GM12878 (cell line): Measurements from ENCODE around the gene ADAMTS13. TPM values are rescaled to one million over a fixed set of nuclear protein-coding genes. Genes with fewer than 3 reads are reported as not detected.

Experiments
- ATAC-seq: fragments of 200-7000 bp; cut with Tn5 transposase; 3 replicates; pipeline ENCODE4 v1.9.1; 2020; ENCODE audit warnings: mild to moderate bottlenecking, moderate library complexity
- BruUV-seq: library from RNA; stranded (reverse); fragments of 400-500 nt; replicated peaks from 2 replicates; lab custom pipeline; 2021; lab: Mats Ljungman, UMichigan
- CTCF ChIA-PET: fragments of 300-600 bp; sonication (Branson Sonifier 250); formaldehyde crosslinking; extraction: SDS; loops from one replicate; lab custom pipeline; 2021; ENCODE audit warnings: inconsistent platforms; lab: Yijun Ruan, JAX
- POLR2A ChIA-PET: fragments of 350-600 bp; formaldehyde crosslinking; extraction: SDS; loops from one replicate; lab custom pipeline; 2021; ENCODE audit warnings: inconsistent platforms; lab: Charles Lee
- RAD21 ChIA-PET: fragments of 300-600 bp; sonication (Branson Sonifier 250); formaldehyde crosslinking; loops from one replicate; lab custom pipeline; 2023; ENCODE audit warnings: antibody characterized with exemption; ENCODE audit not compliant: unreplicated experiment; lab: Charles Lee
- SMC1A ChIA-PET: fragments of 300-600 bp; sonication (Branson Sonifier 250); formaldehyde crosslinking; loops from one replicate; lab custom pipeline; 2023; ENCODE audit not compliant: unreplicated experiment, uncharacterized antibody; lab: Charles Lee
- DNase-seq: peaks from one replicate; pipeline ENCODE4 v3.0.0-alpha.2; 2011; ENCODE audit warnings: low read depth, low spot score
- FAIRE-seq: peaks from 3 replicates; lab custom pipeline; 2011; peaks lifted over from hg19 to GRCh38; lab: Jason Lieb, UNC
- H2AFZ ChIP-seq: 2 replicates; pipeline ENCODE4 v1.6.0; 2011; ENCODE audit warnings: low read depth, low read length, control low read depth; ENCODE audit not compliant: control insufficient read depth
- H3K27ac ChIP-seq: 2 replicates; pipeline ENCODE4 v1.5.1; 2011; ENCODE audit warnings: control low read depth; ENCODE audit not compliant: control insufficient read depth, insufficient read depth
- H3K27me3 ChIP-seq, 2 experiments: replicated peaks in 1 of 2; 2 replicates each; pipeline versions ENCODE4 v1.6.0 to v1.6.1; 2011; ENCODE audit warnings: low read length in 1 of 2; ENCODE audit not compliant: control insufficient read depth in 2 of 2, insufficient read depth in 2 of 2
- H3K36me3 ChIP-seq, 2 experiments: 2 replicates each; pipeline ENCODE4 v1.5.1; 2011; ENCODE audit warnings: low read length in 1 of 2; ENCODE audit not compliant: control insufficient read depth in 2 of 2, insufficient read depth in 2 of 2
- H3K4me1 ChIP-seq: 2 replicates; pipeline ENCODE4 v1.6.1; 2011; ENCODE audit warnings: mild to moderate bottlenecking, low read length, moderate library complexity, mixed read lengths; ENCODE audit not compliant: control insufficient read depth, insufficient read depth
- H3K4me2 ChIP-seq: 2 replicates; pipeline ENCODE4 v1.6.0; 2011; ENCODE audit warnings: control low read depth; ENCODE audit not compliant: control insufficient read depth, insufficient read depth
- H3K4me3 ChIP-seq: fragments of 200-600 bp; sonication (generic); 2 replicates; pipeline ENCODE4 v1.5.1; 2016
- H3K79me2 ChIP-seq: 2 replicates; pipeline ENCODE4 v1.6.0; 2011; ENCODE audit warnings: low read length; ENCODE audit not compliant: control insufficient read depth, insufficient read depth
- H3K9ac ChIP-seq: 2 replicates; pipeline ENCODE4 v1.8.0; 2011; ENCODE audit warnings: low read length, control low read depth, mixed read lengths; ENCODE audit not compliant: control insufficient read depth, insufficient read depth
- H3K9me3 ChIP-seq: replicated peaks from 3 replicates; pipeline ENCODE4 v1.5.1; 2011; ENCODE audit warnings: mild to moderate bottlenecking, low read length; ENCODE audit not compliant: control insufficient read depth, insufficient read depth
- H4K20me1 ChIP-seq: 2 replicates; pipeline ENCODE4 v1.6.0; 2011; ENCODE audit not compliant: control insufficient read depth, insufficient read depth
- BCL3 ChIP-seq: IDR thresholded peaks from 2 replicates; pipeline ENCODE4 v1.6.1; 2011; ENCODE audit warnings: borderline replicate concordance, low read depth, mild to moderate bottlenecking, moderate library complexity, low read length; ENCODE audit not compliant: insufficient read depth, poor library complexity, severe bottlenecking
- CTCF ChIP-seq, 3 experiments: IDR thresholded peaks in 2 of 3; conservative IDR thresholded peaks in 1 of 3; 2 replicates each; pipeline ENCODE4 v1.5.1; 2011; ENCODE audit warnings: low read depth in 3 of 3, low read length in 3 of 3, mild to moderate bottlenecking in 3 of 3, control low read depth in 2 of 3, moderate library complexity in 2 of 3, inconsistent platforms in 1 of 3, mixed read lengths in 1 of 3; ENCODE audit not compliant: control insufficient read depth in 2 of 3, insufficient read depth in 1 of 3; ENCODE audit errors: extremely low read depth in 1 of 3
- EP300 ChIP-seq, 2 experiments: fragments of 150-350 bp in 1 of 2; IDR thresholded peaks; 2 replicates each; pipeline ENCODE4 v1.6.1; 2011 to 2012; ENCODE audit warnings: low read depth in 2 of 2, low read length in 2 of 2, borderline replicate concordance in 1 of 2, improper control_type of control experiment in 1 of 2, inconsistent platforms in 1 of 2; ENCODE audit not compliant: control insufficient read depth in 1 of 2
- MLLT1 ChIP-seq: fragments of 450-650 bp; IDR thresholded peaks from 2 replicates; pipeline ENCODE4 v1.6.1; 2016; ENCODE audit warnings: mild to moderate bottlenecking
- NR2F1 ChIP-seq: fragments of 450-650 bp; conservative IDR thresholded peaks from 2 replicates; pipeline ENCODE4 v1.6.1; 2017; ENCODE audit warnings: mild to moderate bottlenecking
- POLR2A ChIP-seq: IDR thresholded peaks from 2 replicates; pipeline ENCODE4 v1.6.1; 2011; ENCODE audit warnings: low read depth, mild to moderate bottlenecking, low read length
- RCOR1 ChIP-seq: conservative IDR thresholded peaks from 2 replicates; pipeline ENCODE4 v1.6.1; 2012; ENCODE audit warnings: low read depth, low read length, improper control_type of control experiment
- TARDBP ChIP-seq: IDR thresholded peaks from 2 replicates; pipeline ENCODE4 v1.6.1; 2016; ENCODE audit warnings: borderline replicate concordance
- ZBTB11 ChIP-seq: fragments of 450-650 bp; formaldehyde crosslinking; IDR thresholded peaks from 2 replicates; pipeline ENCODE4 v1.5.0; 2022; ENCODE audit warnings: mild to moderate bottlenecking, missing genetic modification characterization
- ZNF592 ChIP-seq: fragments of 450-650 bp; IDR thresholded peaks from 2 replicates; pipeline ENCODE4 v1.6.1; 2017; ENCODE audit warnings: mild to moderate bottlenecking, moderate library complexity
- WGBS: methylation state at CpG from one replicate; pipeline ENCODE4 v1.1.6; 2016; ENCODE audit warnings: low lambda C conversion rate; ENCODE audit not compliant: insufficient replicate concordance, insufficient coverage; ENCODE audit errors: missing lambda C conversion rate; 5-methylcytosine and 5-hydroxymethylcytosine counted together
- in situ Hi-C: fragments of 300-500 bp; cut with MboI; formaldehyde crosslinking; loops from 9 replicates; pipeline ENCODE4 v1.14.3; 2018; ENCODE audit warnings: mixed read lengths
- intact Hi-C: fragments of 100-400 bp; cut with micrococcal nuclease; formaldehyde crosslinking; loops from one replicate; pipeline ENCODE4 v1.14.2; 2022; ENCODE audit not compliant: unreplicated experiment
- polyA plus RNA-seq, 11 experiments: library from polyadenylated mRNA; depleted of rRNA in 4 of 11; unstranded in 6 of 11; stranded (reverse) in 5 of 11; fragments of >200 nt; fragmentation: Nextera tagmentation in 4 of 11; fragmentation: Illumina TruSeq in 1 of 11; extraction: Ambion mirVana in 4 of 11; extraction: Trizol in 1 of 11; gene quantifications; 1 replicate in 1 of 11; 2 replicates in 10 of 11; pipeline versions ENCODE4 v1.2.1 to v1.2.3, GENCODE V29; 2011 to 2016; ENCODE audit warnings: inconsistent platforms in 2 of 11, missing spikeins in 2 of 11, low read depth in 1 of 11
- total RNA-seq, 4 experiments: library from RNA; depleted of rRNA in 3 of 4; stranded (reverse); fragments of >200 nt in 3 of 4; fragmentation: Illumina TruSeq in 1 of 4; extraction: Trizol in 1 of 4; gene quantifications; 2 replicates each; pipeline versions ENCODE4 v1.2.1 to v1.2.3, GENCODE V29; 2013 to 2021

The ADAMTS13 gene
- total and polyA plus RNA-seq, 10 of the 15 experiments (the other 5 are each of a cell fraction or from before 2014, with no cell fraction given) = 0.08 to 2.4 (median 0.28) TPM

GRCh38 chr9:133390713-133391112 is 31.5 kb upstream of the ADAMTS13 start:
- no peak for ATAC-seq
- no peak for DNase-seq
- Histone ChIP-seq H3K36me3 (no peaks in the 10 kb centered on the region), H3K4me2 (no peak overlapping the region), H3K4me1 (no peaks in the 10 kb centered on the region), H3K79me2 (no peaks in the 10 kb centered on the region), H3K9me3 (no peaks in the 10 kb centered on the region), H2AFZ (no peak overlapping the region), H3K27me3 (no peaks in the 10 kb centered on the region), H3K27ac (no peak overlapping the region), H4K20me1 (no peaks in the 10 kb centered on the region), H3K4me3 (no peak overlapping the region), H3K9ac (no peak overlapping the region)
- no TSS peak for BruUV-seq
- RAD21 ChIA-PET = no interaction called here
- POLR2A ChIA-PET = no interaction called here
- in situ Hi-C loops = no loop called here
- CTCF ChIA-PET = interaction anchor here (0.6 kb wide), 1 partner anchor 152 kb away, joined by 3 read pairs; no protein-coding TSS in a partner anchor
- no peak for FAIRE-seq
- SMC1A ChIA-PET = no interaction called here
- 36% methylated on average over 7 of the region's 7 CpGs for WGBS
- intact Hi-C loops = no loop called here
- TF ChIP-seq BCL3 (no peak), TARDBP (no peak), RCOR1 (no peak), ZBTB11 (CRISPR knock-in tag) (no peak), NR2F1 (no peak), EP300 (IDR thresholded peaks at IDR 0.05; ENCODE audit: borderline replicate concordance in 1 of 2, control insufficient read depth in 1 of 2, low read depth in 2 of 2, low read length in 2 of 2) (no peak), CTCF (IDR thresholded peaks at IDR 0.05 in 2 of 3, conservative IDR thresholded peaks at IDR 0.05 in 1 of 3; ENCODE audit: control insufficient read depth in 2 of 3, extremely low read depth in 1 of 3, insufficient read depth in 1 of 3, low read depth in 3 of 3, low read length in 3 of 3) (no peak), POLR2A (no peak), MLLT1 (no peak), ZNF592 (no peak)
